GM12878 (cell line): ENCODE data around the gene RAB3A. TPM values are rescaled to one million over a fixed set of nuclear protein-coding genes. Genes with fewer than 3 reads are reported as not detected.
A peak's percentile ranks its signal among the peaks of the same experiment; 100 is the strongest.

ENCODE experiments used
- ATAC-seq: fragments of 200-7000 bp; cut with Tn5 transposase; 3 replicates; pipeline ENCODE4 v1.9.1; 2020; ENCODE audit warnings: mild to moderate bottlenecking, moderate library complexity
- BruUV-seq: library from RNA; stranded (reverse); fragments of 400-500 nt; replicated peaks from 2 replicates; lab custom pipeline; 2021; lab: Mats Ljungman, UMichigan
- CTCF ChIA-PET: fragments of 300-600 bp; sonication (Branson Sonifier 250); formaldehyde crosslinking; extraction: SDS; loops from one replicate; lab custom pipeline; 2021; ENCODE audit warnings: inconsistent platforms; lab: Yijun Ruan, JAX
- POLR2A ChIA-PET: fragments of 350-600 bp; formaldehyde crosslinking; extraction: SDS; loops from one replicate; lab custom pipeline; 2021; ENCODE audit warnings: inconsistent platforms; lab: Charles Lee
- RAD21 ChIA-PET: fragments of 300-600 bp; sonication (Branson Sonifier 250); formaldehyde crosslinking; loops from one replicate; lab custom pipeline; 2023; ENCODE audit warnings: antibody characterized with exemption; ENCODE audit not compliant: unreplicated experiment; lab: Charles Lee
- SMC1A ChIA-PET: fragments of 300-600 bp; sonication (Branson Sonifier 250); formaldehyde crosslinking; loops from one replicate; lab custom pipeline; 2023; ENCODE audit not compliant: unreplicated experiment, uncharacterized antibody; lab: Charles Lee
- DNase-seq: peaks from one replicate; pipeline ENCODE4 v3.0.0-alpha.2; 2011; ENCODE audit warnings: low read depth, low spot score
- FAIRE-seq: peaks from 3 replicates; lab custom pipeline; 2011; peaks lifted over from hg19 to GRCh38; lab: Jason Lieb, UNC
- H2AFZ ChIP-seq: 2 replicates; pipeline ENCODE4 v1.6.0; 2011; ENCODE audit warnings: low read depth, low read length, control low read depth; ENCODE audit not compliant: control insufficient read depth
- H3K27ac ChIP-seq: 2 replicates; pipeline ENCODE4 v1.5.1; 2011; ENCODE audit warnings: control low read depth; ENCODE audit not compliant: control insufficient read depth, insufficient read depth
- H3K27me3 ChIP-seq, 2 experiments: replicated peaks in 1 of 2; 2 replicates each; pipeline versions ENCODE4 v1.6.0 to v1.6.1; 2011; ENCODE audit warnings: low read length in 1 of 2; ENCODE audit not compliant: control insufficient read depth in 2 of 2, insufficient read depth in 2 of 2
- H3K36me3 ChIP-seq, 2 experiments: 2 replicates each; pipeline ENCODE4 v1.5.1; 2011; ENCODE audit warnings: low read length in 1 of 2; ENCODE audit not compliant: control insufficient read depth in 2 of 2, insufficient read depth in 2 of 2
- H3K4me1 ChIP-seq: 2 replicates; pipeline ENCODE4 v1.6.1; 2011; ENCODE audit warnings: mild to moderate bottlenecking, low read length, moderate library complexity, mixed read lengths; ENCODE audit not compliant: control insufficient read depth, insufficient read depth
- H3K4me2 ChIP-seq: 2 replicates; pipeline ENCODE4 v1.6.0; 2011; ENCODE audit warnings: control low read depth; ENCODE audit not compliant: control insufficient read depth, insufficient read depth
- H3K4me3 ChIP-seq: fragments of 200-600 bp; sonication (generic); 2 replicates; pipeline ENCODE4 v1.5.1; 2016
- H3K79me2 ChIP-seq: 2 replicates; pipeline ENCODE4 v1.6.0; 2011; ENCODE audit warnings: low read length; ENCODE audit not compliant: control insufficient read depth, insufficient read depth
- H3K9ac ChIP-seq: 2 replicates; pipeline ENCODE4 v1.8.0; 2011; ENCODE audit warnings: low read length, control low read depth, mixed read lengths; ENCODE audit not compliant: control insufficient read depth, insufficient read depth
- H3K9me3 ChIP-seq: replicated peaks from 3 replicates; pipeline ENCODE4 v1.5.1; 2011; ENCODE audit warnings: mild to moderate bottlenecking, low read length; ENCODE audit not compliant: control insufficient read depth, insufficient read depth
- H4K20me1 ChIP-seq: 2 replicates; pipeline ENCODE4 v1.6.0; 2011; ENCODE audit not compliant: control insufficient read depth, insufficient read depth
- E2F8 ChIP-seq: fragments of 450-650 bp; IDR thresholded peaks from 2 replicates; pipeline ENCODE4 v1.6.1; 2018; ENCODE audit warnings: mild to moderate bottlenecking, low read depth, moderate library complexity; ENCODE audit not compliant: partially characterized antibody
- LARP7 ChIP-seq: fragments of 450-650 bp; IDR thresholded peaks from 2 replicates; pipeline ENCODE4 v1.6.1; 2017; ENCODE audit warnings: mild to moderate bottlenecking
- NR2C1 ChIP-seq: fragments of 450-650 bp; IDR thresholded peaks from 2 replicates; pipeline ENCODE4 v1.6.1; 2017; ENCODE audit warnings: antibody characterized with exemption, mild to moderate bottlenecking, moderate library complexity
- RELA ChIP-seq: fragments of 450-650 bp; IDR thresholded peaks from 2 replicates; pipeline ENCODE4 v1.8.0; 2014; ENCODE audit warnings: borderline replicate concordance; ENCODE audit not compliant: partially characterized antibody
- SP1 ChIP-seq: IDR thresholded peaks from one replicate; pipeline ENCODE4 v1.6.1; 2011; ENCODE audit warnings: low read depth, low read length
- WGBS: methylation state at CpG from one replicate; pipeline ENCODE4 v1.1.6; 2016; ENCODE audit warnings: low lambda C conversion rate; ENCODE audit not compliant: insufficient replicate concordance, insufficient coverage; ENCODE audit errors: missing lambda C conversion rate; 5-methylcytosine and 5-hydroxymethylcytosine counted together
- in situ Hi-C: fragments of 300-500 bp; cut with MboI; formaldehyde crosslinking; loops from 9 replicates; pipeline ENCODE4 v1.14.3; 2018; ENCODE audit warnings: mixed read lengths
- intact Hi-C: fragments of 100-400 bp; cut with micrococcal nuclease; formaldehyde crosslinking; loops from one replicate; pipeline ENCODE4 v1.14.2; 2022; ENCODE audit not compliant: unreplicated experiment
- polyA plus RNA-seq, 11 experiments: library from polyadenylated mRNA; depleted of rRNA in 4 of 11; unstranded in 6 of 11; stranded (reverse) in 5 of 11; fragments of >200 nt; fragmentation: Nextera tagmentation in 4 of 11; fragmentation: Illumina TruSeq in 1 of 11; extraction: Ambion mirVana in 4 of 11; extraction: Trizol in 1 of 11; gene quantifications; 1 replicate in 1 of 11; 2 replicates in 10 of 11; pipeline versions ENCODE4 v1.2.1 to v1.2.3, GENCODE V29; 2011 to 2016; ENCODE audit warnings: inconsistent platforms in 2 of 11, missing spikeins in 2 of 11, low read depth in 1 of 11
- total RNA-seq, 4 experiments: library from RNA; depleted of rRNA in 3 of 4; stranded (reverse); fragments of >200 nt in 3 of 4; fragmentation: Illumina TruSeq in 1 of 4; extraction: Trizol in 1 of 4; gene quantifications; 2 replicates each; pipeline versions ENCODE4 v1.2.1 to v1.2.3, GENCODE V29; 2013 to 2021

The RAB3A gene
- total and polyA plus RNA-seq, 10 of the 15 experiments (the other 5 are each of a cell fraction or from before 2014, with no cell fraction given), result 0.07 to 3.5 (median 1.2) TPM; not detected in 1

DNA sequence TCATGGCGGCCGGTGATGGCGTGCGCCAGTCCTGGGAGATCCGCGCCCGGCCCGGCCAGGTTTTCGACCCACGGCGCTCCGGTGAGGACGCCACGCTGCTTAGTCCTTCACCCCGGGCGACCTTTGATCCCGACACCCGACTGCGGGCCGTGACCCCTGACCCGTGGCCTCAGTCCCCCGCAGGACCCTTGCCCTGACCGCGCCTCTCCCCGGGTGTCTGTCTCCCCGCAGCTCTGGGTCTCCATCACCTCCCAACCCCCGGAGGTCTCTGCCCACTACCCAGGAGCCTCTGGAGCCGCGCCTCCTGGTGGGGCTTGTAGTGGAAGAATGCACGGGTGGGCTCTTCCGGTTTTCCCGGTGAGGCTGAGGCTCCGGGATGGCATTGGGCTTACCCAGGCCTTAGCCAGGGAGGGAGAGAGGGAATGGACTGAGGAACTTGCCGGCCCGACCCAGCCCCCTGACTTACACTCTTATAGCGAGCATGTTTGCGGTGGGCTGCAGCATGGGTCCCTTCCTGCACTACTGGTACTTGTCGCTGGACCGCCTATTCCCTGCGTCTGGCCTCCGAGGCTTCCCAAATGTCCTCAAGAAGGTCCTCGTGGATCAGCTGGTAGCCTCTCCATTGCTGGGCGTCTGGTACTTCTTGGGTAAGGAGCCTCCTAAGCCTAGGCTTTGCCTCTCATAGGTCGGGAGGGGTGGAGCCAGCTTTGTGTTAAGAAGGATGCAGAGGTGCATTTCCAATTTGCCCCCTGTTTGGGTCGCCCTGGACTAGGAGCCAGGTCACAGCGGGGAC lies 10.3 kb downstream of the RAB3A start:
- CTCF ChIA-PET, result interaction anchor here (0.6 to 3.8 kb wide), 15 partner anchors 10 to 135 kb away, joined by 3 to 30 read pairs (median 8); partner anchors contain the start of genes LSM4 and RAB3A
- Histone ChIP-seq H3K27ac (peak overlapping the region; percentile 53), H3K79me2 (peaks cover 5% of the 10 kb centered on the region), H3K4me1 (peaks cover 11% of the 10 kb centered on the region), H2AFZ (peak overlapping the region; percentile 73), H3K36me3 (peaks cover 5 to 15% of the 10 kb centered on the region in 2 experiments; a peak in 3 of 4 replicates), H3K9me3 (no peaks in the 10 kb centered on the region), H3K4me3 (peak overlapping the region; percentile 79), H3K27me3 (no peaks in the 10 kb centered on the region), H3K9ac (peak overlapping the region; percentile 69), H4K20me1 (no peaks in the 10 kb centered on the region), H3K4me2 (peak overlapping the region; percentile 96)
- intact Hi-C loops (no loop called here), in situ Hi-C loops (no loop called here)
- ATAC-seq (no peak), FAIRE-seq (no peak), DNase-seq (no peak)
- WGBS, result 2% methylated on average over 46 of the region's 46 CpGs
- SMC1A ChIA-PET, result interaction anchor here (0.5 to 3.4 kb wide), 18 partner anchors 10 to 199 kb away, joined by 3 to 21 read pairs (median 4); partner anchors contain the start of genes IL12RB1 and RAB3A
- peak; percentile 83; the same call in 1 of the 2 replicates for TF ChIP-seq LARP7
- TF ChIP-seq SP1, result no peak
- TF ChIP-seq RELA, result peak; percentile 3
- TF ChIP-seq E2F8, result no peak
- TF ChIP-seq NR2C1, result peak; percentile 69
- BruUV-seq, result TSS peak; percentile 70
- POLR2A ChIA-PET, result interaction anchor here (0.8 to 2.5 kb wide), 13 partner anchors 8 to 129 kb away, joined by 3 to 17 read pairs (median 7); partner anchors contain the start of genes LSM4 and RAB3A
- RAD21 ChIA-PET, result interaction anchor here (0.6 to 4.5 kb wide), 14 partner anchors 11 to 135 kb away, joined by 3 to 36 read pairs (median 11); partner anchors contain the start of genes JUND and RAB3A
